ENCODE results near the gene METTL5. TPM values are rescaled to one million over a fixed set of nuclear protein-coding genes. Genes with fewer than 3 reads are reported as not detected.
A peak's percentile ranks its signal among the peaks of the same experiment; 100 is the strongest.
"Not testable (repeated sequence)": the region's sequence is repeated elsewhere in the genome, so short reads cannot be mapped to it uniquely, and the experiment has no call there.

The METTL5 gene
- total and polyA plus RNA-seq, 9 of the 15 experiments (the other 6 are each of a cell fraction or from before 2014, with no cell fraction given), result 149 to 471 (median 224) TPM

GRCh38 chr2:169866230-169866629 is 41.5 kb upstream of the METTL5 start:
- TF ChIP-seq, protein P1, sequence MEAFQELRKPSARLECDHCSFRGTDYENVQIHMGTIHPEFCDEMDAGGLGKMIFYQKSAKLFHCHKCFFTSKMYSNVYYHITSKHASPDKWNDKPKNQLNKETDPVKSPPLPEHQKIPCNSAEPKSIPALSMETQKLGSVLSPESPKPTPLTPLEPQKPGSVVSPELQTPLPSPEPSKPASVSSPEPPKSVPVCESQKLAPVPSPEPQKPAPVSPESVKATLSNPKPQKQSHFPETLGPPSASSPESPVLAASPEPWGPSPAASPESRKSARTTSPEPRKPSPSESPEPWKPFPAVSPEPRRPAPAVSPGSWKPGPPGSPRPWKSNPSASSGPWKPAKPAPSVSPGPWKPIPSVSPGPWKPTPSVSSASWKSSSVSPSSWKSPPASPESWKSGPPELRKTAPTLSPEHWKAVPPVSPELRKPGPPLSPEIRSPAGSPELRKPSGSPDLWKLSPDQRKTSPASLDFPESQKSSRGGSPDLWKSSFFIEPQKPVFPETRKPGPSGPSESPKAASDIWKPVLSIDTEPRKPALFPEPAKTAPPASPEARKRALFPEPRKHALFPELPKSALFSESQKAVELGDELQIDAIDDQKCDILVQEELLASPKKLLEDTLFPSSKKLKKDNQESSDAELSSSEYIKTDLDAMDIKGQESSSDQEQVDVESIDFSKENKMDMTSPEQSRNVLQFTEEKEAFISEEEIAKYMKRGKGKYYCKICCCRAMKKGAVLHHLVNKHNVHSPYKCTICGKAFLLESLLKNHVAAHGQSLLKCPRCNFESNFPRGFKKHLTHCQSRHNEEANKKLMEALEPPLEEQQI (IDR thresholded peaks at IDR 0.05), result 0 out of 2 replicates have a peak, but pooled peaks have one; percentile 22
- TF ChIP-seq TRIM28 (IDR thresholded peaks at IDR 0.05) (peak; percentile 60; the same call in 1 of the 2 replicates), TRIM24 (IDR thresholded peaks at IDR 0.05) (0 out of 4 replicates have a peak, but pooled peaks of 1 of the 2 experiments have one; percentile 29), ZFP36 (IDR thresholded peaks at IDR 0.05; ENCODE audit: low read depth, low read length, partially characterized antibody) (peak; percentile 88)
- H3K9ac ChIP-seq (ENCODE audit: insufficient read depth in 1 of 2, low read depth in 2 of 2, low read length in 2 of 2); H3K9me3 ChIP-seq (replicated peaks; ENCODE audit: control insufficient read depth, insufficient read depth, low read depth, low read length); H3K27ac ChIP-seq (ENCODE audit: extremely low read depth, low read depth, low read length); H4K20me1 ChIP-seq (replicated peaks; ENCODE audit: control insufficient read depth, insufficient read depth, low read length); H3K36me3 ChIP-seq (ENCODE audit: control insufficient read depth, insufficient read depth, low read length); BruUV-seq (replicated peaks); H3K4me1 ChIP-seq (replicated peaks in 1 of 2; ENCODE audit: control insufficient read depth in 2 of 2, insufficient read depth in 2 of 2, low read length in 2 of 2); ATAC-seq; H3K27me3 ChIP-seq (ENCODE audit: control insufficient read depth in 2 of 2, insufficient read depth in 2 of 2, low read length in 2 of 2); H3K4me2 ChIP-seq (ENCODE audit: insufficient read depth, low read length); H2AFZ ChIP-seq (ENCODE audit: low read depth, low read length); intact Hi-C loops (cut with micrococcal nuclease); H3K4me3 ChIP-seq; in situ Hi-C loops (cut with MboI); DNase-seq (ENCODE audit: extremely low read depth in 1 of 4, low spot score in 3 of 4); H3K9me1 ChIP-seq (ENCODE audit: control insufficient read depth, insufficient read depth, low read length); FAIRE-seq: not testable (repeated sequence)
- ChIA-PET POLR2A (interaction anchor here (1.1 to 1.2 kb wide), 2 partner anchors 13 to 37 kb away, joined by 3 read pairs; no protein-coding TSS in a partner anchor), CTCF (ENCODE audit: low intra/inter-chr PET ratio) (interaction anchor here (0.7 kb wide), 1 partner anchor 61 kb away, joined by 4 read pairs; no protein-coding TSS in a partner anchor)
- peaks cover 91% of the 10 kb centered on the region for H3K79me2 ChIP-seq (ENCODE audit: control insufficient read depth, insufficient read depth, low read length)
- WGBS (ENCODE audit: insufficient coverage, low coverage, missing lambda C conversion rate), result 91% methylated on average over 6 of the region's 6 CpGs

Measured in K562 (cell line).